Vagina (tissue), 2 donors: Measurements from ENCODE around the gene RIPK1.

ENCODE experiments used
- CTCF ChIP-seq, 3 experiments: fragments of 450-650 bp in 2 of 3; fragments of 200-600 bp in 1 of 3; sonication (generic) in 1 of 3; IDR thresholded peaks; one replicate each; pipeline ENCODE4 v1.5.1; 2017 to 2019; ENCODE audit warnings: antibody characterized with exemption in 3 of 3, mild to moderate bottlenecking in 2 of 3, moderate library complexity in 2 of 3
- POLR2A ChIP-seq, 2 donors: fragments of 450-650 bp; IDR thresholded peaks; one replicate each; pipeline ENCODE4 v1.6.1; 2017; ENCODE audit warnings: antibody characterized with exemption in 2 of 2, mild to moderate bottlenecking in 2 of 2, moderate library complexity in 2 of 2

GRCh38 chr6:3035397-3035796 is 32.9 kb upstream of the RIPK1 start:
- TF ChIP-seq CTCF (IDR thresholded peaks at IDR 0.05) = no peak
- no peak for TF ChIP-seq POLR2A (IDR thresholded peaks at IDR 0.05)
